ENCODE results near the gene YIPF6.

The YIPF6 gene

DNA sequence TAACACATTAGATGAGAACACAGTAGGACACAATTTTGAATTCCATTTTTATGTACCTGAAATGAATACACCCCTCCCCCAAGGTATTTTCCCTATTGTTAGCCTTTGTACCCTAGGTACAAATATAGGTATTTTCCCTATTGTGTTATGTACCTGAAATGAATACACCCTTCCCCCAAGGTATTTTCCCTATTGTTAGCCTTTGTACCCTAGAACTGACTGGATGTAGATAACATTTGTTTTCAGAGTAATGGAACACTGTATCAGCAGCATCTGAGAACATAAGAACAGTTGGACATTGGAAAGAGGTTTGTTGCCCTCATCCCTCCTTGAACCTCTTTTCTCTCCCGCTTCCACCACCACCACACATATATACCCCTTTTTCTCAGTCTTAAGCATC lies 37.6 kb downstream of the YIPF6 start:
- Histone ChIP-seq H4K8ac (ENCODE audit: low read length) (no peak overlapping the region), H3K23ac (ENCODE audit: low read length in 2 of 2) (no peak overlapping the region), H2BK120ac (ENCODE audit: low read depth, low read length) (no peak overlapping the region), H3K79me1 (replicated peaks; ENCODE audit: low read length, poor library complexity, severe bottlenecking) (no peaks in the 10 kb centered on the region), H3K36me3 (ENCODE audit: control insufficient read depth in 1 of 2, insufficient read depth in 2 of 2, low read depth in 1 of 2, low read length in 2 of 2) (peaks cover 0 to 15% of the 10 kb centered on the region in 2 experiments), H3K9me3 (ENCODE audit: control insufficient read depth, low read length) (no peaks in the 10 kb centered on the region), H3K27ac (ENCODE audit: low read length, poor library complexity, severe bottlenecking) (no peak overlapping the region), H3K9ac (ENCODE audit: low read length) (no peak overlapping the region), H2AK5ac (ENCODE audit: low read length, severe bottlenecking) (no peak overlapping the region), H3K4me3 (ENCODE audit: insufficient read depth in 1 of 2, low read depth in 1 of 2, low read length in 2 of 2) (no peak overlapping the region), H3K4ac (ENCODE audit: low read depth in 1 of 2, low read length in 2 of 2) (no peak overlapping the region), H3K4me1 (ENCODE audit: control insufficient read depth, insufficient read depth, low read depth, low read length) (no peaks in the 10 kb centered on the region), H2BK5ac (ENCODE audit: low read depth, low read length, poor library complexity, severe bottlenecking) (no peak overlapping the region), H3K27me3 (ENCODE audit: control insufficient read depth in 1 of 2, insufficient read depth in 1 of 2, low read length in 2 of 2) (peaks cover 0 to 24% of the 10 kb centered on the region in 2 experiments), H3K18ac (ENCODE audit: low read depth in 1 of 2, low read length in 2 of 2) (no peak overlapping the region), H4K91ac (ENCODE audit: low read length) (no peak overlapping the region), H3K14ac (ENCODE audit: low read length in 2 of 2) (no peak overlapping the region), H2AFZ (ENCODE audit: low read depth, low read length) (no peak overlapping the region), H2BK12ac (ENCODE audit: low read length in 2 of 2) (no peak overlapping the region), H3K4me2 (ENCODE audit: low read length, poor library complexity, severe bottlenecking) (no peak overlapping the region), H2BK15ac (ENCODE audit: low read depth, poor library complexity, severe bottlenecking) (no peak overlapping the region)
- no peak for DNase-seq
- no CpG with 5 or more reads among the region's 1 CpG for WGBS

DNA sequence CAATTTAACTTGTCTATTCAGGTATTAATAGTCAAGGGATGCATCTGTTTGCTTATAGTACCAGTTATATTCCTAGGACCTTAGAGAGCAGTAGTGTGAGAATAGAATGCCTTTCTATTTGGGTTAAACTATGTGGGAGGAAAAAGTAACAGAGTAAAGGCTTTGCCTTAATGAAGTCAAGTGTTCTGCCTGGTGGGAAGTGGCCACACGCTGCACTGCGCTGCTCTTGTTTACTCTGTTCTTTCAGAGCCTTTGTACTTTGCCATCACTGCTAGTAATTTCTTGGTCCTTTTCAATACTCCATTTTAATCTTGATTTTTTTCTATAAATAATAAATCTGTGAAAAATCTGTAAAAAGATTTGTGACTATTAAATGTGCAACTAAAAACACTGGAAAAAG lies 38.0 kb downstream of the YIPF6 start:
- H2AK5ac ChIP-seq (ENCODE audit: low read length, severe bottlenecking), result no peak overlapping the region
- H2BK12ac ChIP-seq (ENCODE audit: low read length in 2 of 2), result no peak overlapping the region
- H2BK120ac ChIP-seq (ENCODE audit: low read depth, low read length), result no peak overlapping the region
- no peak overlapping the region for H3K23ac ChIP-seq (ENCODE audit: low read length in 2 of 2)
- no CpG with 5 or more reads among the region's 2 CpGs for WGBS
- H4K8ac ChIP-seq (ENCODE audit: low read length), result no peak overlapping the region
- no peak overlapping the region for H3K27ac ChIP-seq (ENCODE audit: low read length, poor library complexity, severe bottlenecking)
- H2BK15ac ChIP-seq (ENCODE audit: low read depth, poor library complexity, severe bottlenecking), result no peak overlapping the region
- peaks cover 0 to 20% of the 10 kb centered on the region in 2 experiments for H3K27me3 ChIP-seq (ENCODE audit: control insufficient read depth in 1 of 2, insufficient read depth in 1 of 2, low read length in 2 of 2)
- no peak overlapping the region for H2AFZ ChIP-seq (ENCODE audit: low read depth, low read length)
- H3K4me2 ChIP-seq (ENCODE audit: low read length, poor library complexity, severe bottlenecking), result no peak overlapping the region
- peaks cover 2% of the 10 kb centered on the region for H3K9me3 ChIP-seq (ENCODE audit: control insufficient read depth, low read length)
- H3K4me3 ChIP-seq (ENCODE audit: insufficient read depth in 1 of 2, low read depth in 1 of 2, low read length in 2 of 2), result no peak overlapping the region
- no peak for DNase-seq
- no peaks in the 10 kb centered on the region for H3K4me1 ChIP-seq (ENCODE audit: control insufficient read depth, insufficient read depth, low read depth, low read length)
- H3K14ac ChIP-seq (ENCODE audit: low read length in 2 of 2), result no peak overlapping the region
- no peaks in the 10 kb centered on the region for H3K79me1 ChIP-seq (replicated peaks; ENCODE audit: low read length, poor library complexity, severe bottlenecking)
- H3K9ac ChIP-seq (ENCODE audit: low read length), result no peak overlapping the region
- no peak overlapping the region for H3K4ac ChIP-seq (ENCODE audit: low read depth in 1 of 2, low read length in 2 of 2)
- no peak overlapping the region for H3K18ac ChIP-seq (ENCODE audit: low read depth in 1 of 2, low read length in 2 of 2)
- H4K91ac ChIP-seq (ENCODE audit: low read length), result no peak overlapping the region
- no peak overlapping the region for H2BK5ac ChIP-seq (ENCODE audit: low read depth, low read length, poor library complexity, severe bottlenecking)
- peaks cover 0 to 11% of the 10 kb centered on the region in 2 experiments for H3K36me3 ChIP-seq (ENCODE audit: control insufficient read depth in 1 of 2, insufficient read depth in 2 of 2, low read depth in 1 of 2, low read length in 2 of 2)

DNA sequence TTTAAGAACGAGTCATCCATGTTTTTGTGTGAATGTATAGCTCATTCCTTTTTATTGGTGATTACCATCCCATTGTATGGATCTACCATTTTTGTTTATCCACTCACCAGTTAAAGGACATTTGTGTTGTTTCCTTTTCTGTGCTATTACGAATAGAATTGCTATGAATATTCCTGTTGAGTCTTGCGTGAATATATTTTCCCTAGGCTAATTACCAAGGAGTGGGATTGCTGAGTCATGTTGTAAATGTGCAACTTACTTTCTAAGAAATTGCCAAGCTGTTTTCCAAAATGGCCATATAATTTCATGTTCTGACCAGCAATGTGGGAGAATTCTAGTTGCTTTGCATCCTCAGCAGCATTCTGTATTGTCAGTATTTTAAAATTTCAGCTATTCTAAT lies 51.3 kb downstream of the YIPF6 start:
- H2AK5ac ChIP-seq (ENCODE audit: low read length, severe bottlenecking), result no peak overlapping the region
- no peak overlapping the region for H3K9ac ChIP-seq (ENCODE audit: low read length)
- no peak overlapping the region for H3K4me3 ChIP-seq (ENCODE audit: insufficient read depth in 1 of 2, low read depth in 1 of 2, low read length in 2 of 2)
- no peaks in the 10 kb centered on the region for H3K79me1 ChIP-seq (replicated peaks; ENCODE audit: low read length, poor library complexity, severe bottlenecking)
- H3K27me3 ChIP-seq (ENCODE audit: control insufficient read depth in 1 of 2, insufficient read depth in 1 of 2, low read length in 2 of 2), result peaks cover 0 to 16% of the 10 kb centered on the region in 2 experiments
- H3K4me1 ChIP-seq (ENCODE audit: control insufficient read depth, insufficient read depth, low read depth, low read length), result no peaks in the 10 kb centered on the region
- no peak overlapping the region for H3K4ac ChIP-seq (ENCODE audit: low read depth in 1 of 2, low read length in 2 of 2)
- no peak overlapping the region for H3K18ac ChIP-seq (ENCODE audit: low read depth in 1 of 2, low read length in 2 of 2)
- H2BK120ac ChIP-seq (ENCODE audit: low read depth, low read length), result no peak overlapping the region
- no peak overlapping the region for H4K91ac ChIP-seq (ENCODE audit: low read length)
- H2AFZ ChIP-seq (ENCODE audit: low read depth, low read length), result no peak overlapping the region
- no peaks in the 10 kb centered on the region for H3K36me3 ChIP-seq (ENCODE audit: control insufficient read depth in 1 of 2, insufficient read depth in 2 of 2, low read depth in 1 of 2, low read length in 2 of 2)
- DNase-seq, result no peak
- H2BK5ac ChIP-seq (ENCODE audit: low read depth, low read length, poor library complexity, severe bottlenecking), result no peak overlapping the region
- no peak overlapping the region for H3K14ac ChIP-seq (ENCODE audit: low read length in 2 of 2)
- no peak overlapping the region for H3K23ac ChIP-seq (ENCODE audit: low read length in 2 of 2)
- H3K9me3 ChIP-seq (ENCODE audit: control insufficient read depth, low read length), result no peaks in the 10 kb centered on the region
- H4K8ac ChIP-seq (ENCODE audit: low read length), result no peak overlapping the region
- no peak overlapping the region for H3K27ac ChIP-seq (ENCODE audit: low read length, poor library complexity, severe bottlenecking)
- H2BK15ac ChIP-seq (ENCODE audit: low read depth, poor library complexity, severe bottlenecking), result no peak overlapping the region
- no CpG with 5 or more reads among the region's 3 CpGs for WGBS
- H3K4me2 ChIP-seq (ENCODE audit: low read length, poor library complexity, severe bottlenecking), result no peak overlapping the region
- no peak overlapping the region for H2BK12ac ChIP-seq (ENCODE audit: low read length in 2 of 2)

DNA sequence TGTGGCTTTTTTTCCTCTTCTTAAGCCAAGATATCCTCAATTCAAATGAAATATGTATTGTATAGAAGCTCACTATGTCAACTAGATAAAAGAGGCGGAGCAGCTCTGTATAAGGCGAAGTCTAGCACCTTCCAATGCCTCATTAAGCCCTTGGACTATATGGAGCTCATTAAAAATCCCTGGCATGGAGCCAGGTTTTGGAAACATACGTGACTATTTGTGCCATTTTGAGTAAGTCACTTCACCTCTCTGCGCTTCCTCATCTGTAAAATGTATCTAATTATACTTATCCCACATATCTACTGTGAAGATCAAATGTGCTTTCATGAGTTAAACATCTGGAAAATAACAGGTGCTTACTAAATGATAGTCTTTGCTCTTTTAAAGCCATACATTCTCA lies 57.2 kb downstream of the YIPF6 start:
- H3K18ac ChIP-seq (ENCODE audit: low read depth in 1 of 2, low read length in 2 of 2), result no peak overlapping the region
- DNase-seq, result no peak
- H4K91ac ChIP-seq (ENCODE audit: low read length), result no peak overlapping the region
- H3K9me3 ChIP-seq (ENCODE audit: control insufficient read depth, low read length), result no peaks in the 10 kb centered on the region
- H4K8ac ChIP-seq (ENCODE audit: low read length), result no peak overlapping the region
- H2BK15ac ChIP-seq (ENCODE audit: low read depth, poor library complexity, severe bottlenecking), result no peak overlapping the region
- H3K27me3 ChIP-seq (ENCODE audit: control insufficient read depth in 1 of 2, insufficient read depth in 1 of 2, low read length in 2 of 2), result peaks cover 0 to 5% of the 10 kb centered on the region in 2 experiments
- no peak overlapping the region for H2AFZ ChIP-seq (ENCODE audit: low read depth, low read length)
- H3K4ac ChIP-seq (ENCODE audit: low read depth in 1 of 2, low read length in 2 of 2), result no peak overlapping the region
- H2BK12ac ChIP-seq (ENCODE audit: low read length in 2 of 2), result no peak overlapping the region
- H3K4me2 ChIP-seq (ENCODE audit: low read length, poor library complexity, severe bottlenecking), result no peak overlapping the region
- H2AK5ac ChIP-seq (ENCODE audit: low read length, severe bottlenecking), result no peak overlapping the region
- H2BK120ac ChIP-seq (ENCODE audit: low read depth, low read length), result no peak overlapping the region
- H3K27ac ChIP-seq (ENCODE audit: low read length, poor library complexity, severe bottlenecking), result no peak overlapping the region
- H3K79me1 ChIP-seq (replicated peaks; ENCODE audit: low read length, poor library complexity, severe bottlenecking), result no peaks in the 10 kb centered on the region
- no peaks in the 10 kb centered on the region for H3K36me3 ChIP-seq (ENCODE audit: control insufficient read depth in 1 of 2, insufficient read depth in 2 of 2, low read depth in 1 of 2, low read length in 2 of 2)
- no peak overlapping the region for H3K14ac ChIP-seq (ENCODE audit: low read length in 2 of 2)
- no peak overlapping the region for H3K4me3 ChIP-seq (ENCODE audit: insufficient read depth in 1 of 2, low read depth in 1 of 2, low read length in 2 of 2)
- no peaks in the 10 kb centered on the region for H3K4me1 ChIP-seq (ENCODE audit: control insufficient read depth, insufficient read depth, low read depth, low read length)
- no peak overlapping the region for H3K23ac ChIP-seq (ENCODE audit: low read length in 2 of 2)
- no peak overlapping the region for H3K9ac ChIP-seq (ENCODE audit: low read length)
- no peak overlapping the region for H2BK5ac ChIP-seq (ENCODE audit: low read depth, low read length, poor library complexity, severe bottlenecking)
- 100% methylated on average over 2 of the region's 4 CpGs for WGBS
